H9 (cell line): ENCODE measurements around the gene CRAT. TPM values are rescaled to one million over a fixed set of nuclear protein-coding genes. Genes with fewer than 3 reads are reported as not detected.

Experiments
- DNase-seq: peaks from one replicate; pipeline ENCODE4 v3.0.0-alpha.2; 2017
- H2AFZ ChIP-seq: one replicate; pipeline ENCODE4 v1.6.1; 2013; ENCODE audit warnings: mild to moderate bottlenecking, low read length, control low read depth, moderate library complexity
- H2AK5ac ChIP-seq: 2 replicates; pipeline ENCODE4 v1.6.1; 2013; ENCODE audit warnings: low read length, control low read depth, mixed read lengths; ENCODE audit not compliant: insufficient read length
- H2BK120ac ChIP-seq: one replicate; pipeline ENCODE4 v1.6.1; 2013; ENCODE audit warnings: low read depth, mild to moderate bottlenecking, low read length, control low read depth, inconsistent platforms; ENCODE audit not compliant: poor library complexity, severe bottlenecking
- H2BK12ac ChIP-seq: 2 replicates; pipeline ENCODE4 v1.6.1; 2013; ENCODE audit warnings: low read length, control low read depth, mixed read lengths, low read depth; ENCODE audit not compliant: insufficient read length
- H2BK15ac ChIP-seq: 2 replicates; pipeline ENCODE4 v1.6.1; 2013; ENCODE audit warnings: low read depth, low read length, control low read depth
- H2BK20ac ChIP-seq: one replicate; pipeline ENCODE4 v1.6.1; 2013; ENCODE audit warnings: low read depth, mild to moderate bottlenecking, low read length, control low read depth, inconsistent platforms; ENCODE audit not compliant: poor library complexity, severe bottlenecking
- H2BK5ac ChIP-seq: 2 replicates; pipeline ENCODE4 v1.6.1; 2013; ENCODE audit warnings: low read length, control low read depth, mixed read lengths; ENCODE audit not compliant: insufficient read length
- H3K14ac ChIP-seq: 2 replicates; pipeline ENCODE4 v1.6.1; 2013; ENCODE audit warnings: low read length, control low read depth; ENCODE audit not compliant: insufficient read depth
- H3K18ac ChIP-seq: 2 replicates; pipeline ENCODE4 v1.6.1; 2013; ENCODE audit warnings: low read depth, mild to moderate bottlenecking, mixed read lengths, low read length, control low read depth; ENCODE audit not compliant: insufficient read length
- H3K23ac ChIP-seq: 2 replicates; pipeline ENCODE4 v1.6.1; 2013; ENCODE audit warnings: low read length, control low read depth, mixed read lengths, low read depth; ENCODE audit not compliant: insufficient read length
- H3K23me2 ChIP-seq: 2 replicates; pipeline ENCODE4 v1.6.1; 2013; ENCODE audit warnings: low read depth, mild to moderate bottlenecking, mixed read lengths, low read length, control low read depth; ENCODE audit not compliant: insufficient read length, poor library complexity, severe bottlenecking
- H3K27ac ChIP-seq: 2 replicates; pipeline ENCODE4 v1.5.1; 2013; ENCODE audit warnings: low read length, control low read depth, mixed read lengths, low read depth; ENCODE audit not compliant: insufficient read length
- H3K27me3 ChIP-seq: 2 replicates; pipeline ENCODE4 v1.6.1; 2013; ENCODE audit warnings: low read length, control low read depth, inconsistent platforms; ENCODE audit not compliant: insufficient read depth
- H3K4ac ChIP-seq: 2 replicates; pipeline ENCODE4 v1.6.1; 2013; ENCODE audit warnings: low read depth, mild to moderate bottlenecking, control low read depth, inconsistent platforms, low read length, moderate library complexity
- H3K4me1 ChIP-seq: 2 replicates; pipeline ENCODE4 v1.6.1; 2013; ENCODE audit warnings: low read length, control low read depth, inconsistent platforms; ENCODE audit not compliant: insufficient read depth
- H3K4me2 ChIP-seq: 2 replicates; pipeline ENCODE4 v1.6.1; 2013; ENCODE audit warnings: low read length, control low read depth, mixed read lengths; ENCODE audit not compliant: insufficient read length, insufficient read depth
- H3K56ac ChIP-seq: 2 replicates; pipeline ENCODE4 v1.6.1; 2013; ENCODE audit warnings: low read depth, mild to moderate bottlenecking, mixed read lengths, low read length, control low read depth; ENCODE audit not compliant: insufficient read length
- H3K79me1 ChIP-seq: 2 replicates; pipeline ENCODE4 v1.6.1; 2013; ENCODE audit warnings: low read depth, mild to moderate bottlenecking, moderate library complexity, low read length, control low read depth, inconsistent platforms; ENCODE audit not compliant: insufficient read depth, poor library complexity, severe bottlenecking
- H3K79me2 ChIP-seq: 2 replicates; pipeline ENCODE4 v1.6.1; 2013; ENCODE audit warnings: low read length, control low read depth, inconsistent platforms; ENCODE audit not compliant: insufficient read depth
- H3K9ac ChIP-seq: 2 replicates; pipeline ENCODE4 v1.6.1; 2013; ENCODE audit warnings: low read length, control low read depth, mixed read lengths; ENCODE audit not compliant: insufficient read length; ENCODE audit errors: extremely low read depth
- H3K9me3 ChIP-seq: one replicate; pipeline ENCODE4 v1.6.1; 2013; ENCODE audit warnings: low read depth, low read length, inconsistent platforms; ENCODE audit not compliant: control insufficient read depth
- H3T11ph ChIP-seq: one replicate; pipeline ENCODE4 v1.6.1; 2013; ENCODE audit warnings: mild to moderate bottlenecking, low read length, control low read depth, inconsistent platforms
- H4K20me1 ChIP-seq: one replicate; pipeline ENCODE4 v1.6.1; 2013; ENCODE audit not compliant: control insufficient read depth, insufficient read length, insufficient read depth
- H4K5ac ChIP-seq: 2 replicates; pipeline ENCODE4 v1.6.1; 2013; ENCODE audit warnings: low read depth, mild to moderate bottlenecking, mixed read lengths, low read length, control low read depth; ENCODE audit not compliant: insufficient read length
- H4K8ac ChIP-seq: replicated peaks from 2 replicates; pipeline ENCODE4 v1.6.1; 2013; ENCODE audit warnings: low read length, control low read depth, mixed read lengths, low read depth; ENCODE audit not compliant: insufficient read length
- H4K91ac ChIP-seq: 2 replicates; pipeline ENCODE4 v1.6.1; 2013; ENCODE audit warnings: low read depth, mild to moderate bottlenecking, moderate library complexity, mixed read lengths, low read length, control low read depth; ENCODE audit not compliant: insufficient read length
- H3K27ac Mint-ChIP-seq, 3 experiments: 2 replicates in 2 of 3; 3 replicates in 1 of 3; pipeline ENCODE4 v1.8.0; 2020 to 2021; ENCODE audit warnings: mixed read lengths in 3 of 3, mild to moderate bottlenecking in 1 of 3, moderate library complexity in 1 of 3
- H3K27me3 Mint-ChIP-seq: 2 replicates; pipeline ENCODE4 v1.8.0; 2021; ENCODE audit warnings: low read depth, mild to moderate bottlenecking, moderate library complexity, mixed read lengths
- H3K36me3 Mint-ChIP-seq, 3 experiments: 2 replicates in 2 of 3; 3 replicates in 1 of 3; pipeline ENCODE4 v1.8.0; 2020 to 2021; ENCODE audit warnings: low read depth in 3 of 3, mixed read lengths in 3 of 3; ENCODE audit not compliant: insufficient read depth in 1 of 3
- H3K4me1 Mint-ChIP-seq, 2 experiments: 2 replicates each; pipeline ENCODE4 v1.8.0; 2020; ENCODE audit warnings: mixed read lengths in 2 of 2
- H3K4me3 Mint-ChIP-seq, 2 experiments: 2 replicates in 1 of 2; 3 replicates in 1 of 2; pipeline ENCODE4 v1.8.0; 2020 to 2021; ENCODE audit warnings: mild to moderate bottlenecking in 2 of 2, mixed read lengths in 2 of 2, moderate library complexity in 1 of 2
- H3K9me3 Mint-ChIP-seq, 2 experiments: 2 replicates in 1 of 2; 3 replicates in 1 of 2; pipeline ENCODE4 v1.8.0; 2020; ENCODE audit warnings: mild to moderate bottlenecking in 2 of 2, mixed read lengths in 2 of 2, moderate library complexity in 1 of 2
- CTCF ChIP-seq: fragments of 200-600 bp; sonication (generic); conservative IDR thresholded peaks from 3 replicates; pipeline ENCODE4 v1.8.0; 2021; ENCODE audit warnings: antibody characterized with exemption, mild to moderate bottlenecking
- WGBS: extraction: QIAGEN DNeasy Blood & Tissue Kit; methylation state at CpG from one replicate; pipeline ENCODE4 v1.1.7; 2013; ENCODE audit warnings: missing lambda C conversion rate, low lambda C conversion rate, mixed read lengths; ENCODE audit not compliant: insufficient read length; ENCODE audit errors: extremely low coverage; 5-methylcytosine and 5-hydroxymethylcytosine counted together
- total RNA-seq: library from RNA; stranded (reverse); gene quantifications from 2 replicates; pipeline ENCODE4 v1.2.1, GENCODE V29; 2021

Gene CRAT
- total RNA-seq, 1 experiment from 2014 or later, result 15.0 TPM

- Histone ChIP-seq H3T11ph (no peak overlapping the region), H4K8ac (no peak overlapping the region), H2BK120ac (no peak overlapping the region), H3K9me3 (no peaks in the 10 kb centered on the region), H4K91ac (no peak overlapping the region), H3K27me3 (no peaks in the 10 kb centered on the region), H2BK15ac (no peak overlapping the region), H2BK12ac (no peak overlapping the region), H3K4me1 (peaks cover 11% of the 10 kb centered on the region; the same call in 1 of the 2 replicates), H3K4me2 (no peak overlapping the region), H2AK5ac (no peak overlapping the region), H2BK20ac (no peak overlapping the region), H3K79me2 (no peaks in the 10 kb centered on the region), H3K9ac (no peak overlapping the region), H3K18ac (peak overlapping the region; percentile 13), H2BK5ac (no peak overlapping the region), H3K14ac (peak overlapping the region; percentile 38), H3K27ac (no peak overlapping the region), H4K5ac (no peak overlapping the region), H3K23ac (no peak overlapping the region), H3K79me1 (no peaks in the 10 kb centered on the region), H3K23me2 (peaks cover 1% of the 10 kb centered on the region), H4K20me1 (no peaks in the 10 kb centered on the region), H3K56ac (no peak overlapping the region), H3K4ac (no peak overlapping the region), H2AFZ (no peak overlapping the region)
- Mint-ChIP-seq H3K4me1 (peaks cover 41 to 58% of the 10 kb centered on the region in 2 experiments), H3K36me3 (peaks cover 16 to 42% (median 34%) of the 10 kb centered on the region in 3 experiments; a peak in 6 of 7 replicates), H3K4me3 (no peak overlapping the region), H3K27ac (peak overlapping the region in 2 of 3 experiments; percentile 64 to 68; a peak in 5 of 7 replicates), H3K27me3 (peaks cover 1% of the 10 kb centered on the region; the same call in 1 of the 2 replicates), H3K9me3 (no peaks in the 10 kb centered on the region)
- WGBS, result no CpG with 5 or more reads among the region's 2 CpGs
- no peak for DNase-seq
- no peak for TF ChIP-seq CTCF
Observed at GRCh38 chr9:129145316-129145715, 34.7 kb upstream of the CRAT start.
